CD4-positive, alpha-beta T cell treated with Interleukin-1 beta for 1 hour (primary cell): Measurements from ENCODE around the gene UBTD1.
"Not testable (repeated sequence)": the region's sequence is repeated elsewhere in the genome, so short reads cannot be mapped to it uniquely, and the experiment has no call there.

Experiments used
- DNase-seq, 2 donors: peaks; one replicate each; pipeline ENCODE4 v3.0.0-alpha.2; 2020 to 2022

The UBTD1 gene

DNA sequence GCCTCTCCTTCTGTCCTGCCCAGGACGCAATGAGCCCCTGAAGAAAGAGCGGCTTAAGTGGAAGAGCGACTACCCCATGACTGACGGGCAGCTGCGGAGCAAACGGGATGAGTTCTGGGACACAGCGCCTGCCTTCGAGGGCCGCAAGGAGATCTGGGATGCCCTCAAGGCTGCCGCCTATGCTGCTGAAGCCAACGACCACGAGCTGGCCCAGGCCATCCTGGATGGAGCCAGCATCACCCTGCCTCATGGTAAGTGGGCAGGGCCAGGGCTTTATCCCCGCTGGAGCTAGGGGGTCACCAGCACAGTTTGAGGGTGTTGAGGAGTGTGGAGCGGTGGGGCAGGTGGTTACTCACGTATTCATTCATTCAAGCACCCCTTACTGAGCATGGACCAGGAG is 69.2 kb downstream of the UBTD1 start:
- no peak for DNase-seq

DNA sequence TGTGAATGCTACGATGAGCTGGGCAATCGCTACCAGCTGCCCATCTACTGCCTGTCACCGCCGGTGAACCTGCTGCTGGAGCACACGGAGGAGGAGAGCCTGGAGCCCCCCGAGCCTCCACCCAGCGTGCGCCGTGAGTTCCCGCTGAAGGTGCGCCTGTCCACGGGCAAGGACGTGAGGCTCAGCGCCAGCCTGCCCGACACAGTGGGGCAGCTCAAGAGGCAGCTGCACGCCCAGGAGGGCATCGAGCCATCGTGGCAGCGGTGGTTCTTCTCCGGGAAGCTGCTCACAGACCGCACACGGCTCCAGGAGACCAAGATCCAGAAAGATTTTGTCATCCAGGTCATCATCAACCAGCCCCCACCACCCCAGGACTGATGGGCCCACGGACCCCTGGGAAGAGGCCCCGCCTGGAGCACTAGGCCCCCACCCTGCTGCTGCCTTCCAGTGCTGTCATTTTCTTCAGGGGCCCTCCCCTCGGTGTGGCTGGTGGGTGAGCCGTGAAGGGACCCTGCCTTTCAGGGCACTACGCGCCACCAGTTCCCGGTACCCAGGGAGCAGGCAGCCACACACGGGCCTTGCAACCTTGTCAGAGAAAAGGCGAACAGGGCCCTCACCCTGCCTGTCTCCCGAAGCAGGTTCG is 71.5 kb downstream of the UBTD1 start:
- DNase-seq: no peak

DNA sequence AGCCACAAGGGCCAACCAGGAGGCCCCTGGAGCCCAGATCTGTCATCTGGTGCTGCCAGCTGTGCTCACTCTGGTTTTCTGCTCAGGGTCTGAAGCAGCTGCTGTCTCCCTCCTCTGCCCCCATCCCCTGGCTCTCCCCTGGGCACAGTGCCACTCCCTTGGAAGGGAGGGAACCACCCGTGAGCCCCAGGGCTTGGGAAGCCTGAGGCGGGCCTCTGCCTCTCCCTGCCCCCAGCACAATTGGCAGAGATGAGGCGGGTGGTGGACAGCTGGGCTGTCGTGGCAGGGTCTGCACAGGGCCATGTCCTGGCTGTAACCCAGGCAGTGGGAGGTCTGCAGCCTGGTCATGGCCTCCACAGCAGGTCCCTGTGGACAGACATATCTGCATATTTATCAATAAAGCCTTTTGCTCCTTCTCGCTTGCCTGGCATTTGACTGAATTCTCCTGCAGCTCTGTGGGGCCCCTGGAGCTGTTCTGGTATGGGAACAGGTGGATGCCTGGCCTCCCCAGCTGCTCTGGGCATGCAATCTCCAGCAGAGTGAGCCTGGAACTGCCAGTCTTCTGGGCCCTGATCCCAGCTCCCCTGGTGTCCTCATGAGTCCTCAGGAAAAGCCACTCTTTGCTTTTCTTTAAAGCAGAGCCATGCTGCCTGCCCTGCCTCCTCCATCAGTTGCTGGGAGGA is 72.2 kb downstream of the UBTD1 start:
- DNase-seq: no peak

DNA sequence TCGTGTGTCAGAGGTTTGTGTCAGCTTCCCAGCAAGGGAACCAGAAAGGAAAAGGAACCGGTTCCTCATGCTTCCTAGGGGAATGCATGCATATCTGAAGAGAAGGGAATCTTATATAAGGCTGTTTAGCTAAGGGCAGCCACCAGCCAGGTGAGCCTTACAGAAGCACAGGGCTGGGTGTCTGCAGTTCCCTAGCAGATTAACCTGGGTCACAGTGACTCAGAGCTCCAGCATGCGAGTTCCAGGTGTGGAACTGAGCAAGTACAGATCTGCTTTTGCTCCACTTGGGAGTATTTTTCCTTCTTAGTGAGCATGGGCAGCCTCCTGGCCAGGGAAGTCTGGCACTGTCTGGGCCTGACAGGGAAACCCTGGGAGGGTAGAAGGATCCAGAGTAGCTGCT is 72.9 kb downstream of the UBTD1 start:
- no peak for DNase-seq

DNA sequence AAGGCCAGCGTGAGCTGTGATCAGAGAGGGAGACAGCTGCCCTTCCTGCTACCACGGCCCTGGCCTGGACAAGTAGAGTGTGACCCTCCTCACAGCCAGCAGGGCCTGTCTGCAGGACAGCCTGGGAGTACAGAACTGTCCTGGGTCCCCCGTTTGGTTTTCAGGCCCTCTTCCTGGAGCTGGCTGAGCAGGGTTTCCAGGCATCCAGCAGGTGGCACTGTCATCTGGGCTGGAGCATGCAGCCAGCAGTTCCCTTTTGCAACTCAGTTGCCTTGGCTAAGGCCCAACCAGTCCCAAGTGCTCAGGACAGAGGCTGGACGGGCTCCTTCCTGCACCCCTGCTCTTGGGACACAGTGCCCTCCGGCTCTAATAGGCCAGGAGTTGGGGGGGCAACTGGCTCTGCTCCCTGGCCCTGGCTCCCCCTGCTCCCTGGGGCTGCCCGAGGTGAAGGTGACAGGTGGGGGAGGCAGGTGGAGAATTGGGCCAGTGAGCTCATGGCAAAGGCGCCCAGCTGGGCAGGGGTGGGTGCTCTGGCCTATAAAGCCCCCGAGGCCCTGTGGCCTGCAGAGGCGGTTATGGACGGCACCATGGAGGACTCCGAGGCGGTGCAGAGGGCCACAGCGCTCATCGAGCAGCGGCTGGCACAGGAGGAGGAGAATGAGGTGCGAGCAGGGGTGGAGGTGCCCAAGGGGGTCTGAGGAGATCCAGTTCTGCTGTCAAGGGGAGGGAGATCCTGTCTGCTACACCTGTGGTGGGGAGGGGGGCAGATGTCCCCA is 73.7 kb downstream of the UBTD1 start, which contains the start of gene ANKRD2:
Gene ANKRD2, plus strand, starts transcription at position 566 of the 776 bp plus-strand sequence. Its CDS starts 10 bp downstream, at position 576.
- DNase-seq: peak; percentile 44 to 53

DNA sequence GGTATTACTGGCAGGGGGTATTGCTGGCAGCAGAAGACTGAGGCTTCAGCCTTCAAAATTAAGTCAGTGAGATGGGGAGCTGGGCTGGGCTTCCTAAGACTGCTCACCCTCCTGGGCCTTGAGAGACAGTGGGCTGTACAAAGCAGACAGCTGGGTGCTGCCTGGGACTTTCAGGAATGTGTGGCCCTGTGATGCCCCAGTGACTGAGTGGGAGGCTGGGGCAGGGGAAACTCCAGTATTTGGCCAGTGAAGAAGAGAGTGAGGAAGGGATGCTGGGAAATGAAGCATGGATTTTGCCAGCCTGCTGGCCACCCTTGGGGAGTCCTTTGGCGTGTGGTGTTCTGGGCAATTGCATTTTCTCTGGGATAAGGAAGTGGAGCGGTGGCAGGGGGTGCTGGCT is 74.3 kb downstream of the UBTD1 start:
- no peak for DNase-seq

DNA sequence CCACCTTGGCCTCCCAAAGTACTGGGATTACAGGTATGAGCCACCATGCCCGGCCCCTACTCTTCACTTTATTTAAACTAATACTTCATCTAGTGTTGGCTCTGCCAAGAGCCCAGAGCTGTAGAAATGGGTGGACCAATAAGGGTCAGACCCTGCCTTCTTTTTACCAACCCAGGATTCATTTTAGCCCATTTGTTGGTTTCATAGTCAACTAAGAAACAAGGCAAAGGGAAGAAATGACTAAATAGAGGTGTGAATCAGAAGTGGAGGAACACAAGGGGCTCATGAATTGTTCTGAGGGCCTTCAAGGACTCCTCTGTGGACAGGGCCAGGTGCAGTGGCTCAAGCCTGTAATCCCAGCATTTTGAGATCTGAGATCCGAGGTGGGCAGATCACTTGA is 74.9 kb downstream of the UBTD1 start:
- DNase-seq: no peak

DNA sequence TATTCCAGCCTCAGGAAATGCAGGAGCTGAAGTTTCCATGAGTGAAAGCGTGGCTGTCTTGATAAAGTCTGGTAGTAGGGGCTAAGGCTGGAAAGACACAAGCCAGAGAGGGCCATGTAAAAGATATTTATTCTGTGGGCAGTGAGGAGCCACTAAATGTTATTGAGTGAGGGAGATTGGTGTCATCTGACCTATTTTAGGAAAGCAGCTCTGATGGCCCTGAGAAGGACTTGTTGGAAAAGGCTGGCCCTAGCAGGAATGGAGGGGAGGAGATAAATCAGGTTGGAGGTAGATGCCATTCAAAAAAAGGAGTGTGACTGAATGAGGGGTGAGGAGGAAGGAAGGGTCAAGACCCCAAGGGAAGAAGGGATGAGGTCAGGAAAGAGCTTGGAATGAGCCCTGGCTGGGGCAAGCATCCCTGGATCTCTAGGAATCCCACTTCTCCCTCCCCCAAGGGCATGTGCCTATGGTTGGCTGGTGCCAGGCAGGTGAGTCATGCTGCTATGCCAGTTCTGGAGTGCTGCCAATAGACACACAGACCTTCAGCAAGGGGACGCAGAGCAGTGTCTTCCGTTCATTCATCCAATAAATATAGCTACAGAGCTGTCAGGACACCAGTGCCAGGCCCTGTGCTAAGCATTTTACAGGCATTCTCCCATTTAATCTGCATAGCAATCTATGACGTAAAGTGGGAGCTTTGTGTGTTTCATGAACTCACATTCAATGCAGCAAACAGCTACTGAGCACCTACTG is 75.8 kb downstream of the UBTD1 start:
- DNase-seq: no peak

DNA sequence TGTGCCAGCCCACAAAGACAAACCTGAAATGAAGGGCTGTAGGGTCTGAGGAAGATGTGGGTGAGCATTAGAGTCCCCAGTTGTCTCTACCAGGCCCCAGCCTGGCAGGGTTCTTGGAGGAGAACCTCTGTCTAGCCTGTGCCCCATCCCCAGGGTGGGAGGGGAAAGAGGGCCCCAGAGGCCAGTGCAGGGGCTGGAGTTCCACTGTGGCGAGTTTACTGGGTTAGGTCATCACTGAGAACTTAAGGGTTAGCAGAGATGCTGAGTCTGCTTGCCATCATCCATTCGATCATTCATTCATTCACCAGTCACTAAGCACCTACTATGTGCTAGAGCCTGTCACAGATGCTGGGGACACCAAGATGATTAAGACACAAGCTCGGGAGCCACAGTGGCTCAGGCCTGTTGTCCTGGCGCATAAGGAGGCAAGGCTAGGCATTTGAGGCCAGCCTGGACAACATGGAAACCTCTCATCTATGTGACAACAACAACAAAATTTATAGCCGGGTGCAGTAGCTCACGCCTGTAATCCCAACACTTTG is 76.5 kb downstream of the UBTD1 start:
- no peak for DNase-seq

DNA sequence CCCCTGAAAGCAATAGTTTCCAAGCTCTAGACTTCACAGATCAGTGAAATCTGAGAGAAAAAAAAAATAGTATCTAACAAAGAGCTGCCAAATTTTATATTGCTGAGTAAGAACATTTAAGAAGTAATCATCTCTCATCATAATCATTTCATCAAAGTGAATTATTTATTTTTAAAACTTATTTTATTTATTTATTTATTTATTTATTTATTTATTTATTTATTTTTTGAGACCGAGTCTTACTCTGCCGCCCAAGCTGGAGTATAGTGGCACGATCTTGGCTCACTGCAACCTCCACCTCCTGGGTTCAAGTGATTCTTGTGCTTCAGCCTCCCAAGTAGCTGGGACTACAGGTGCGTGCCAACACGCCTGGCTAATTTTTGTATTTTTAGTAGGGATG is 77.8 kb downstream of the UBTD1 start:
- DNase-seq: not testable (repeated sequence)

DNA sequence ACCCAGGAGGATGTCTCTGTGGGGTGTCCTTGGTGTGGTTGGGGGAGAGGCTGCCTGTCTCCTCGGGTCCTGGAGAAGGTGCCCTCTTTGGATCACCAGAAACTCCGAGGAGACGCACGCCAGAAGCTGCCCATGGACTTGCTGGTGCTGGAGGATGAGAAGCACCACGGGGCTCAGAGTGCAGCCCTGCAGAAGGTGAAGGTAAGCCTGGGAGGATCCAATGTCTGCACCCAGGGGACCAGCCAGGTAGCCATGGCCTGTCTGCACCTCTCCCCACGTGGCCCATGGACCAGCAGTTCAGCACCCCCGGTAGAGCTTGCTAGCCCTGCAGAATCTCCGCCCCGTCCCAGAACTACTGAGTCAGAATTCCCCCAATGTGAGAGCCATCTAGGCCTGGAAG is 79.0 kb downstream of the UBTD1 start:
- DNase-seq: no peak

DNA sequence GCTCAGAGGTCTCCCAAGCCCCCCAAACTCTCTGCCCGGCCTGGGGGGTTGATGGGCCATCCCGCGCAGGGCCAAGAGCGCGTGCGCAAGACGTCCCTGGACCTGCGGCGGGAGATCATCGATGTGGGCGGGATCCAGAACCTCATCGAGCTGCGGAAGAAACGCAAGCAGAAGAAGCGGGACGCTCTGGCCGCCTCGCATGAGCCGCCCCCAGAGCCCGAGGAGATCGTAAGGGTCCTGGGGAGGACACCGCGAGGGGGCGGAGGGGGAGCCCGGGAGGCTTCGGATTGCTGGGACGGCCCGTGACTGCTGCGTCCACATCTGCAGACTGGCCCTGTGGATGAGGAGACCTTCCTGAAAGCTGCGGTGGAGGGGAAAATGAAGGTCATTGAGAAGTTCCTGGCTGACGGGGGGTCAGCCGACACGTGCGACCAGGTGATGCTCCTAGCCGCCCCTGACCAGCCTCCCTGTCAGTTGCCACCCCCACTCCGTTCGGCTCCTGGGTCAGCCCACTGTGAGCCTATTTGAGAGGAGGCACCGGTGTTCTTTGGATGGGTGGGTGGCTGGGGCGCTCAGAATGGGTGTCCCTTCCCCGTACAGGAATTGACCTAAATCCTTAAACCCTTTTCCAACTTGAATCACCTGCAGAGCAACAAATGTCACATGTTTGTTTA is 79.6 kb downstream of the UBTD1 start:
- no peak for DNase-seq

DNA sequence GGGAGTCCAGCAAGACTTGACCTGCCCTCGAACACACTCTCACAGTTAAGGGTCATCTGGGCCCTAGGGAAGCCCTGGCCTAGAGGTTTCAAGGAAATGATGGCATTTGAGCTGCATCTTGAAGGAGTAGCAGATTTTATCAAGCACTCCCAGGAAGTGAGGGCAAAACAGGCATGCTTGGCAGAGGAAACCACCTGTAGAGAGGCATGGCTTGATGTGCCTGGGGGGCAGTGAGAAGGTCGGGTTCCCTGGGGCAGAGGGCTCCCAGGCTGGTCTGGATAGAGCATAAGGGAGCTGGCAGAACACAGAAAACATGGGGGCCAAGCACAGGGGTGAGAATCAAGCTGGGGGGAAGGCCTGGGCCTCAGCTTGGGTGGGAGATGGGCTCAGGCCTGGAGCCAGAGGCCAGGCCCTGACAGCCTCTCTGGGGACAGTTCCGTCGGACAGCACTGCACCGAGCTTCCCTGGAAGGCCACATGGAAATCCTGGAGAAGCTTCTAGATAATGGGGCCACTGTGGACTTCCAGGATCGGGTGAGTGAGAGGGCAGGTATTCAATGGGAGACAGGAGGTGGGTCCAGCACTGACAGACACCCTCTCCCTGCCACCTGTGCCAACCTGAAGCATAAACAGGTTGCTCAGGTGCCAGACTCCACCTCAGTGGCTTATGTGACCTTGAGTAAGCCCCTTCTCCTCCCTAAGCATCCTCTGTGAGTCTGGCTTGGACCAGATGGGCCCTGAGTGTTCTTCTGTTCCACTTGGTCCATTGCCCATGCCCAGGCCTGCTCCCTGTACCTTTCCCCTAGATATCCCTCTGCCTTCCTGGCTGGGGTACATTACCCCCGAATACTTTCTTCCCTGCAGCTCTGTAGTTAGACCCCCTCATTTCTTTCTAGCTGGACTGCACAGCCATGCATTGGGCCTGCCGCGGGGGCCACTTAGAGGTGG is 82.0 kb downstream of the UBTD1 start:
- DNase-seq: no peak

DNA sequence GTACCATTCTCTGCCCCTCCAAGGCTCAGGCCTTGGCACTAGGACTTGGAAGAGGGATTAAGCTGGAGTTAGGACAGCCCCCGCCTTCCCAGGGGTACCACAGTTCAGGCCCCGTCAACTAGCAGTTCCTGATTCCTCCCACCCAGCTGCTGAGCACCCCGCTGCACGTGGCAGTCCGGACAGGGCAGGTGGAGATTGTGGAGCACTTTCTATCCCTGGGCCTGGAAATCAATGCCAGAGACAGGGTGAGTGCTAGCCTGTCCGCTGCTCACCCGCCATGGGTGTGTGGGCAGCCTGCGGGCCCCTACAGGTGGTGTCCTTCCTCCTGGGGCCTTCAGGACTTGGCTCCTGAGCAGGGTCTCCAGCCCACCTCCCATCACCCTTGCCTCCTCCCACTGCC is 83.4 kb downstream of the UBTD1 start:
- DNase-seq: no peak

DNA sequence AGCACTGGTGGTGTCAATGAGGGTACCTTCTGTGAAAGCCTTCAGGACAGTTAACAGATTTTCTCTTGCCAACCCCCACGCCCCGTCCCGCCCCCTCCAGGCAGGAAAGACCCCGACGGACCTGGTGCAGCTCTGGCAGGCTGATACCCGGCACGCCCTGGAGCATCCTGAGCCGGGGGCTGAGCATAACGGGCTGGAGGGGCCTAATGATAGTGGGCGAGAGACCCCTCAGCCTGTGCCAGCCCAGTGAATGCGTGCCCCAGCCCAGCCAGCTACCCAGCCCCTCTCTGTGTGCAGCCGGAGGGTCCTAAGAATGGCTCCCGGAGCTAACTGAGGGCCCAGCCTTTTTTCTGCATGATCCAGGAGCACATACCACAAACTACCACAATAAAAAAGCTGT is 84.8 kb downstream of the UBTD1 start:
- DNase-seq: no peak

DNA sequence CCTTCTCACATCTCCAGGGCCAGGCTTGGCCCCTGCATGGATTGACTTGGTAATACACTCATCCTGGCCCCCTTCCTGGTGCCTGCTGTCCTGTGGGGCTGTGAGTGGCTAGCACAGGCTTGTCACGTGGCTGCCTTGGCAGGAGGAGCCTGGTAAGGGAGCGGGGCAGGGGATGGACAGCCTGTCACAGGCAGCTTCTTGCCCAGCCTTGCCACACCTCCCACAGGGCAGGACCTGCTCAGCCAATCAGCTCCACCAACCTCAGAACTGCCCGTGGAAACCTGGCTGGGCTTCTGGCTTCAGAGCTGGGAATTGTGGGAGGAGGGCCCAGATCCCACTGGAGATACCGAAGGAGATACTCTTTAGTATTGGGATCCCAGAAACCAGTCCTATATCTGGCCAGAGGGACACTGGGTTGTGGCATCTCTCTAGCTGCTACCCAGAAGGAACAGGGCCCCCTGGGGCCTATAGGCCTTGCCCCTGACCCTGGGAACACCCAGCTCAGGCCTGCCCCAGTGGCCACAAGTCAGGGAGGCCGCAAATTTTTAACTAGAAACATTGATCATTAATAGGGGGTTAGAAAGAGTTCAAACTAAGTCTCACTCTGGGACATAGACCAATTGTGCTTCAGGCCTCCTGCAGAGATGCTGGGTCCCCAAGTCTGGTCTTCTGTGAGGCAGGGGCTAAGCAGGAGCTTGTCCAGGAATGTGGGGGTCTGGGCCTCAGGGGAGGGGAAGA is 85.5 kb downstream of the UBTD1 start, which contains the start of gene HOGA1:
Gene HOGA1, plus strand, starts transcription at position 330 of the 738 bp plus-strand sequence. Its CDS starts 315 bp downstream, at position 645.
- DNase-seq: no peak

DNA sequence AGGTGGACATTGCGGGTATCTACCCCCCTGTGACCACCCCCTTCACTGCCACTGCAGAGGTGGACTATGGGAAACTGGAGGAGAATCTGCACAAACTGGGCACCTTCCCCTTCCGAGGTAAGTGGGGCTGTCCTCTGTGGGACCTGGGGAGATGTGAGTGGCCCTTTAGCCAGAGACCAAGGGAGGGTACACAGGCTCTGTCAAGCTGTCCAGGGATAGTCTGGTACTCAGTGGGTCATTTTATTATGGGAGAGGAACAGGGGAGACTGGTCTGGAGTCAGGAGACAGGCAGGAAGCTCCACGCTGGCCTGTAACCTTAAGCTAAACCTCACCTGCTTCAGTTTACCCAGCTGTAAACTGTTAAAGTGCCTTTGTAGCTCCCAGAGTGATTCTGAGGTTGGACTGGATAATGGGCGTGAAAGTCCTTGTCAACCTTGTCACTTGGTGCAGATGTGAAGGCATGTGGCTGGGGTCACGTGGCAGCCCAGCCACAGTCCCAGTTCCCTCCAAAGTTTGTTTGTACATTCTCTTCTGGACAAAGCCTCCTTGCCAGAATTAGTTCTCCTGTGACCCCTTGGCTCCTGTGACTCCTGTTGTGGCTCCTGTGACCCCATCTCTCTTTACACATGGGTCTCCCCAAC is 86.2 kb downstream of the UBTD1 start:
- DNase-seq: no peak

DNA sequence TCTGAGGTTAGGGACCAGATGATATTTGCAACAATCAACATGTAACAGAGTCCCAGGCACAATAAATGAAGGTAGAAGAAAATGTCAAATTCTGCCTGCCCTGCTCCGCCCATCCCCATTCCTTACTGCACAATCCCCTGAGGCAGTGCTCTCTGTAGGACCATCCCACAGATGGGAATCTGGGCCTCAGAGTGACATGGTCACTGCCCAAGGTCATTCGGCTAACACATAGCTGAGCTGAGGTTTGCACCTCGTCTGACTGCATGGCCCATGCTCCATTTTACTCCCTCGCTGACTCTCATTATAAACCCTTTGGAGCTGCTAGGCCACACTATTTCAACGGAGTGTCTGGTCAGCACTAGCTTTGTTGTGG is 86.7 kb downstream of the UBTD1 start:
- no peak for DNase-seq

DNA sequence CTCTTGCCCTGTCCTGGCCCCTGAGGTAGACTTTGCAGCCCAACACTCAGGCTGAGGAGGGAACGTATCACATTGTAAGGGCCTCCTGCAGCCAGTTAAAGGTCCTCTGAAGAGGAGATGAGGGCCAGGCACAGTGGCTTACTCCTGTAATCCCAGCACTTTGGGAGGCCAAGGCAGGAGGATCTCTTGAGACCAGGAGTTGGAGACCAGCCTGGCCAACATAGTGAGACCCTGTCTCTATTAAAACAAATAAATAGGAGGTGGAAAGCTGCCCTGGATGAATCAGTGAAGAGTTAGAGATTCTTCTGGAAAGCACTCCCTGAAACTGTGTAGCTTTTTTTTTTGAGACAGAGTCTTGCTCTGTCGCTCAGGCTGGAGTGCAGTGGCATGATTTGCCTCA is 88.5 kb downstream of the UBTD1 start:
- no peak for DNase-seq

DNA sequence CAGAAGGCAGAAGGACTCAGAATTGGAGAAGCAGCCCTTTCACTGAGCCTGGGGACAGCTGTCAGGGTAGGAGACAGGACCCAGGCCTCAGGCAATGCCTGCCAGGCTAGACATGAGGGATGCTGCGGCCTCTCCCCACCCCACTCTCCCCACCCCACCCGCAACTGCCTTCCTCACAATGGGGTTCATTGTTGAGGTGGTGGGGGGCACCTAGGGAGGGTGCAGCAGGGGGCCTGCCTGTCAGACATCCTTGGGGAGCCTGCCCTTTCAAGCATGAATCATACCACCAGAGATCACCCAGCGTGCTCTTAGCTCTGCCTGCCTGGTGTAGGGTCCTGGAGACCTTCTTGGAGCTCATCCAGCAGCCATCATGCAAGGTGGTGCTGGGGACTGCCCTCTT is 90.8 kb downstream of the UBTD1 start, which contains the start of gene C10orf62:
Gene C10orf62, plus strand, starts transcription at position 243 of the 400 bp plus-strand sequence. CDS start 177 bp downstream, outside the sequence.
- no peak for DNase-seq
